Stimulated activated CD8-positive, alpha-beta memory T cell treated with anti-CD3 and anti-CD28 coated beads, Interleukin-12 subunit alpha, Interleukin-12 subunit beta, amount 100 ng/mL, for 24 hours (primary cell): ENCODE data around the gene FCGBP.
A peak's percentile ranks its signal among the peaks of the same experiment; 100 is the strongest.
"Not testable (repeated sequence)": the region's sequence is repeated elsewhere in the genome, so short reads cannot be mapped to it uniquely, and the experiment has no call there.

Experiments used
- DNase-seq: peaks from one replicate; pipeline ENCODE4 v3.0.0-alpha.2; 2020; ENCODE audit errors: extremely low read depth

The FCGBP gene

GRCh38 chr19:39934584-39935363 lies at the start of gene FCGBP:
Gene FCGBP, minus strand, starts transcription at chr19:39934634.
- DNase-seq = no peak

DNA sequence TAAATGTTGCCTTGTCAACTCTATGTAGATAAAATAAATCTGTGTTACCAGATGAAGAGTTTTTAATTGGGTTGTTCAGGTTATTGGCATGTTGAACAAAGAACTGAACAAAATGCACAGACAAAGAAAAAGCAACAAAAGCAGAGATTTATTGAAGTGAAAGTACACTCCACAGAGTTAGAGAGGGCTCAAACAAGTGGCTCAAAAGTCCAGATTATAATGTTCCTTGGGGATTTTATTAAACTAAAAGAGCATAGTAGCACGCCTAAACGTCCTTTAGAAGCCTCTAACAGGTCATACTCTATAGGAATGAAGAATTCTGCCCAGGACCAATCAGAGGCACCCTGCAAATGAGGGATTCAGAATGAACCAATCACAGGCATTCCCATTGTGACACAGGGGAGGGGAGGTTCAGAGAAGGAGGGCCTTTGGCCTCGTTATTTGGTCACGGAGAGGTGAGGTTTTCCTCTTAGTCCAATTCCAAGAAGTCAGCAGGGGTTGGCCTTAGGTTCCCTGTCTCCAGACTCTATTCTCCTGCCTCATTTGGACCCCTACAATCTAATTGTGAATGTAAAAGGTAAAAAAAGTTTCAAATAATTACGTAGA lies 49.4 kb upstream of the FCGBP start:
- no peak for DNase-seq

DNA sequence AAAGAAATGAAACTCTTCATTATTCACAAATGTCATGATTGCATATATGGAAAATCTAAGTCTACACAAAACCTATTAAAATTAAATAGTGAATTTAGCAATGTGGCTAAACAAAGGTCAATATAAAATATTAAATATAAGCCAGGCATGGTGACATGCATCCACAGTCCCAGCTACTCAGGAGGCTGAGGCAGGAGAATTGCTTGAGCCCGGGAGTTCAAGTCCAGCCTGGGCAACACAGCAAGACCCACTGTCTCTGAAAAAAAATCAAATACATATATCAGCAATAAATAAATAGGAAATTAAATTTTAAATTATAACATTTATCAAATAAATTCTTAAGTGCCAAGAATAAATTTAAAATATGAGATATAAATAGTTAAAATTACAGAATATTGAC lies 48.4 kb upstream of the FCGBP start:
- DNase-seq = no peak

- DNase-seq = no peak
These were observed 40.1 kb upstream of the FCGBP start for GRCh38 chr19:39974377-39975155.

- DNase-seq = no peak
These were observed 37.1 kb upstream of the FCGBP start for GRCh38 chr19:39971380-39972035.

- DNase-seq = peak; percentile 98
These were observed 36.4 kb upstream of the FCGBP start, which contains the start of gene PSMC4 for GRCh38 chr19:39970675-39971379. Gene PSMC4, plus strand, starts transcription at chr19:39971165. Its CDS starts 38 bp downstream, at chr19:39971203.

- no peak for DNase-seq
These were observed 35.9 kb upstream of the FCGBP start for GRCh38 chr19:39970425-39970674.

DNA sequence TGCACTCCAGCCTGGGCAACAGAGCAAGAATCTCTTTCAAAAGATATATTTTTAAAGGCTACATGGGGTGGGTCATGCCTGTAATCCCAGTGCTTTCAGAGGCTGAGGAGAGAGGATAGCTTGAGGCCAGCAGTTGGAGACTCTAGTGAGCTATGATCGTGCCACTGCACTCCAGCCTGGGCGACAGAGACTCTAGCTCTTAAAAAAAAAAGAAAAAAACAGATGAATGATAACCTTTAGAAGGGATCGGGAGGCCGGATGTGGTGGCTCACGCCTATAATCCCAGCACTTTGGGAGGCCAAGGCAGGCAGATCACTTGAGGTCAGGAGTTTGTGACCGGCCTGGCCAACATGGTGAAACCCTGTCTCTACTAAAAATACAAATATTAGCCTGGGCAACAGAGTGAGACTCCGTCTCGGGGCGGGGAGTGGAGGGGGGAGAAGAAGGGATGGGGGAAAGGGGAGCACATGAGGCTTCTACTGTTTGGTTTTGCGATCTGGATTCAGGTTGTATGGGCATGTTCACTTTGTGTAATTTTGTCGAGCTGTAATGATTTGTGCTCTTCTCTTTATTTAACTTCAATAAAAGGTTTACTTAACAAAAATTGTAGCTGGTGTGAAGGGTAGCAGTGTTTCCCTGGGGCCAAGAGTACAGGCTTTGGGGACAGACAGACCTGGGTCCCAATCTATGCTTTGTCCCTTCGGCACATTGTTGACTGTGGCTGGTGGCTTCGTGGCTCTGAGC lies 35.4 kb upstream of the FCGBP start:
- DNase-seq = no peak

DNA sequence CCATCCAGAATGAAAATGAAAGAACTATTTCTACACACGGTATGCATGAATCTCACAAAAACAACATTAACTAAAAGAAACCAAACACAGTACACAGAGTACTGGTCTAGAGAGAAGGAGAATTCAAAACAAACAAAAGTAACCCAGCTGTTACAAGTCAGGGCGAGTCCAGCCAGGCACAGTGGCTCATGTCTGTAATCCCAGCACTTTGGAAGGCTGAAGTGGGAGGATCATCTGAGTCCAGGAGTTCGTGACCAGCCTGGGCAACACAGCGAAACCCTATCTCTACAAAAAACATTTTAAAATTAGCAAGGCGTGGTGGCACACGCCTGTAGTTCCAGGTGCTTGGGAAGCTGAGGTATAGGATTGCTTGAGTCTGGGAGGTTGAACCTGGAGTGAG lies 34.8 kb upstream of the FCGBP start:
- DNase-seq = no peak

DNA sequence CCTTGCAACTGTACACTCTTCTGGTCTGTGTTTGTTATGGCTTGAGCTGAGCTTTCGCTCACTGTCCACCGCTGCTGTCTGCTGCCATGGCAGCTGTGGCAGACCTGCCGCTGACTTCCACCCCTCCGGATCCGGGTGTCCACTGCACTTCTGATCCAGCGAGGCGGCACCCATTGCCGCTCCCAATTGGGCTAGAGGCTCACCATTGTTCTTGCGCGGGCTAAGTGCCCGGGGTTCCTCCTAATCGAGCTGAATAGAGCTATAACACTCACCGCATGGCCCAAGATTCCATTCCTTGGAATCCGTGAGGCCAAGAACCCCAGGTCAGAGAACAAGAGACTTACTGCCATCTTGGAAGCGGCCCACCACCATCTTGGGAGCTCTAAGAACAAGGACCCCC lies 34.4 kb upstream of the FCGBP start:
- DNase-seq = no peak

DNA sequence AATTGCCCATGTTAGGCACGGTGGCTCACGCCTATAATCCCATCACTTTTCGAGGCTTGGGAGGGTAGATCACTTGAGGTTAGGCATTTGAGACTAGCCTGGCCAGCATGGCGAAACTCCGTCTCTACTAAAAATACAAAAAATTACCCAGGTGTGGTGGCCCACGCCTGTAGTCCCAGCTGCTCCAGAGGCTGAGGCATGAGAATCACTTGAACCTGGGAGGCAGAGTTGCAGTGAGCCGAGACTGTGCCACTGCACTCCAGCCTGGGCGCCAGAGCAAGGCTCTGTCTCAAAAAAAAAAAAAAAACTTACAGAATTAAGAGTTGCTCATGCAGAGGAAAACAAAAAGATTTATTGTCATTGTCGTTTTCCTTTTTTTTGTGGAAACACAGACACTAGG lies 33.1 kb upstream of the FCGBP start:
- no peak for DNase-seq

- no peak for DNase-seq
These were observed 32.2 kb upstream of the FCGBP start for GRCh38 chr19:39966617-39967016.

DNA sequence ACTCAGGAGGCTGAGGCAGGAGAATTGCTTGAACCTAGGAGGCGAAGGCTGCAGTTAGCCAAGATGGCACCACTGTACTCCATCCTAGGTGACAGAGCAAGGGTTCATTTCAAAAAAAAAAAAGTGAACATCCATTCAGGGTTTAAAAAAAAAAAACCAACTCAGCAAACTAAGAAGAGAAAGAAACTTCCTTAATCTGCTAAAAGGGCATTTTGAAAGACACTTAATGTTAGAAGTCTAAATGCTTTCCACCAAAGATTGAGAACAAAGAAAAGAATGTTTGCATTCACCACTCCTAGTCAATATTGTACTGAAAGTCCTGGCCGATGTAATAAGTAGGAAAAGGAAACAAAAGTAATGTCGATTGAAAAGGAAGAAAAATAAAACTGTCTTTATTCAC lies 29.5 kb upstream of the FCGBP start:
- no peak for DNase-seq

GRCh38 chr19:39959407-39959806 lies 25.0 kb upstream of the FCGBP start:
- not testable (repeated sequence) for DNase-seq

DNA sequence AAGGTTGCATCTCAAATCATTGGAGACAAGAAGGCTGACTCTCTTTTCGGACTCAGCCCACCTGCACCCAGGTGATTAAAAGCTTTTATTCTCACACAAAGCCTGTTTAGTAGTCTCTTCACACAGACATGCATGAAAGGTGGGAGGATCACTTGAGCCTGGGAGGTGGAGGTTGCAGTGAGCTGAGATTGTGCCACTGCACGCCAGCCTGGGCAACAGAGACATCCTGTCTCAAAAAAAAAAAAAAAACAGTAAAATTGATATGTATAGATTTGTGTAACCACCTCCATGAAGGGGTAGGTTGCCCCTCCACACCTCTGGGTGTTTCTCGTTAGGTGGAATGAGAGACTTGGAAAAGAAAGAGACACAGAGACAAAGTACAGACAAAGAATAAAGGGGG lies 24.5 kb upstream of the FCGBP start:
- DNase-seq = not testable (repeated sequence)

- not testable (repeated sequence) for DNase-seq
These were observed 23.5 kb upstream of the FCGBP start for GRCh38 chr19:39957886-39958285.

DNA sequence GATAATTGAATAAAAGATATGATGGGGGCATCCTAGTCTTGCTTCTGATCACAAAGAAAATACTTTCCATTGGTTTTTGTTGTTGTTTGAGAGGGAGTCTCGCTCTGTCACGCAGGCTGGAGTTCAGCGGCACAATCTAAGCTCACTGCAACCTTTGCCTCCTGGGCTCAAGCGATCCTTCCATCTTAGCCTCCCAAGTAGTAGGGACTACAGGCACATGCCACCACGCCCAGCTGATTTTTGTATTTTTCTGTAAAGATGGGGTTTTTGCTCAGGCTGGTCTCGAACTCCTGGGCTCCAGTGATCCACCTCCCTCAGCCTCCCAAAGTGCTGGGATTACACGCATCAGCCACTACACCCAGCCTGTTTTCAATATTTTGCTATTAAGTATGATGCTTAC lies 19.5 kb upstream of the FCGBP start:
- DNase-seq = no peak

- no peak for DNase-seq
These were observed 17.3 kb upstream of the FCGBP start for GRCh38 chr19:39951686-39952085.

GRCh38 chr19:39951065-39951650 lies 16.7 kb upstream of the FCGBP start:
- no peak for DNase-seq

DNA sequence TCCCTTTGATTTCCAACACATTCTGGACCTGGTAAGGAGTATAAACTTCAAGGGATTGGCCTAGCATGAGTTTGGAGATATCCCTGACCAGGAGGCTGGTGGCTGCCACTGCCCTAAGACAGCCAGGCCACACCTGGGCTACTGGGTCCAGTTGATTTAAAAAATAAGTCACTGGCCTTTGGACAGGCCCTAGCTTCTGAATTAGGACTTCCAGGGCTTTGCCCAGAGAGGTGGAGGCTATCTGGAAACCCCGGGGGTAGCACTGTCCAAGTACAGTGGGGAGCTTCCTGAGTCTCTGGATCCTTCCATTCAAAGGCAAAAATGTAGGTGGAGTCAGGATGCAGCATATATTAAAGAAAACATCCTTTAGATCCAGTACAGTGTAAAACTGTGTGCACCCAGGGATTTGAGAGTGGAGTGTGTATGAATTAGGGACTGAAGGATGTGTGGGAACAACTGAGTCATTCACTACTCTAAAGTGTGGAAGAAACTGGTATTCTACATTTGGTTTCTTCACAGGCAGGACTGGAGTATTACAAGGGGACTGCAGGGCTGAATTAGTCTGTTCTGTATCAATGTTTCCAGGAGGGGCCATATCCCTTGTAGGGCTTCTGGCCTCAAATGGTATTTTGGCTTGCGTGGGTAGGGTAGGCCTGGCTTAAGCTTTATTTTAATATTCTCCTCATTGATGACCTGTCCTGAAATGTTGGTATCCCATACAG lies 14.8 kb upstream of the FCGBP start:
- no peak for DNase-seq
